Measurements from ENCODE around the gene OR51I2. TPM values are rescaled to one million over a fixed set of nuclear protein-coding genes. Genes with fewer than 3 reads are reported as not detected.

Gene OR51I2
- total RNA-seq, 3 donors from 2014 or later: not detected

GRCh38 chr11:5488798-5489399 is 39.8 kb downstream of the OR51I2 start:
- Mint-ChIP-seq H3K9me3 (no peaks in the 10 kb centered on the region), H3K36me3 (ENCODE audit: insufficient read depth) (no peaks in the 10 kb centered on the region), H3K4me1 (ENCODE audit: low read depth) (no peaks in the 10 kb centered on the region), H3K27me3 (ENCODE audit: low read depth) (no peaks in the 10 kb centered on the region), H3K4me3 (no peak overlapping the region)
- DNase-seq (no peak), ATAC-seq (no peak)

- H3K4me1 Mint-ChIP-seq (ENCODE audit: low read depth): no peaks in the 10 kb centered on the region
- no peak for ATAC-seq
- H3K36me3 Mint-ChIP-seq (ENCODE audit: insufficient read depth): no peaks in the 10 kb centered on the region
- H3K9me3 Mint-ChIP-seq: no peaks in the 10 kb centered on the region
- DNase-seq: no peak
- no peaks in the 10 kb centered on the region for H3K27me3 Mint-ChIP-seq (ENCODE audit: low read depth)
- no peak overlapping the region for H3K4me3 Mint-ChIP-seq
Measured at GRCh38 chr11:5489576-5490357, 40.6 kb downstream of the OR51I2 start.

GRCh38 chr11:5499671-5500070 is 50.5 kb downstream of the OR51I2 start:
- no peaks in the 10 kb centered on the region for H3K4me1 Mint-ChIP-seq (ENCODE audit: low read depth)
- no peaks in the 10 kb centered on the region for H3K9me3 Mint-ChIP-seq
- DNase-seq (no peak), ATAC-seq (no peak)
- H3K4me3 Mint-ChIP-seq: no peak overlapping the region
- H3K36me3 Mint-ChIP-seq (ENCODE audit: insufficient read depth): no peaks in the 10 kb centered on the region
- no peaks in the 10 kb centered on the region for H3K27me3 Mint-ChIP-seq (ENCODE audit: low read depth)

GRCh38 chr11:5500393-5500801 is 51.3 kb downstream of the OR51I2 start:
- DNase-seq (no peak), ATAC-seq (no peak)
- Mint-ChIP-seq H3K4me3 (no peak overlapping the region), H3K36me3 (ENCODE audit: insufficient read depth) (no peaks in the 10 kb centered on the region), H3K9me3 (no peaks in the 10 kb centered on the region), H3K27me3 (ENCODE audit: low read depth) (no peaks in the 10 kb centered on the region), H3K4me1 (ENCODE audit: low read depth) (no peaks in the 10 kb centered on the region)

GRCh38 chr11:5504403-5504921 is 55.3 kb downstream of the OR51I2 start:
- H3K4me3 Mint-ChIP-seq: no peak overlapping the region
- ATAC-seq (no peak), DNase-seq (no peak)
- no peaks in the 10 kb centered on the region for H3K36me3 Mint-ChIP-seq (ENCODE audit: insufficient read depth)
- peaks cover 2% of the 10 kb centered on the region for H3K27me3 Mint-ChIP-seq (ENCODE audit: low read depth)
- no peaks in the 10 kb centered on the region for H3K9me3 Mint-ChIP-seq
- no peaks in the 10 kb centered on the region for H3K4me1 Mint-ChIP-seq (ENCODE audit: low read depth)

GRCh38 chr11:5505363-5506048 is 56.4 kb downstream of the OR51I2 start:
- ATAC-seq (no peak), DNase-seq (no peak)
- H3K27me3 Mint-ChIP-seq (ENCODE audit: low read depth): peaks cover 2% of the 10 kb centered on the region
- no peak overlapping the region for H3K4me3 Mint-ChIP-seq
- H3K4me1 Mint-ChIP-seq (ENCODE audit: low read depth): no peaks in the 10 kb centered on the region
- H3K36me3 Mint-ChIP-seq (ENCODE audit: insufficient read depth): no peaks in the 10 kb centered on the region
- H3K9me3 Mint-ChIP-seq: no peaks in the 10 kb centered on the region

Other genes starting within 250 kb of the OR51I2 start
- not detected for gene OR51V1, start 248.6 kb upstream of the OR51I2 start, total RNA-seq
- not detected for gene HBB, start 222.3 kb upstream of the OR51I2 start, total RNA-seq
- gene HBD, start 214.8 kb upstream of the OR51I2 start, total RNA-seq: under 1 TPM in 2 of 3 donors, not detected in 1; 0.46 to 0.51 TPM
- gene HBG1, start 199.5 kb upstream of the OR51I2 start, total RNA-seq: 1 to 10 TPM; 1.0 to 2.4 (median 1.5) TPM
- 1 to 10 TPM; 5.7 to 7.5 (median 5.8) TPM for gene HBG2, start 194.5 kb upstream of the OR51I2 start, total RNA-seq
- 1 to 10 TPM; 1.3 to 2.3 (median 2.0) TPM for gene HBE1, start 179.4 kb upstream of the OR51I2 start, total RNA-seq
- gene OR51B4, start 147.4 kb upstream of the OR51I2 start, total RNA-seq: not detected
- not detected for gene OR51B2, start 125.0 kb upstream of the OR51I2 start, total RNA-seq
- not detected for gene OR51B5, start 105.8 kb upstream of the OR51I2 start, total RNA-seq
- not detected for gene OR51B6, start 97.8 kb upstream of the OR51I2 start, total RNA-seq
- not detected for gene OR51M1, start 65.5 kb upstream of the OR51I2 start, total RNA-seq
- gene OR51Q1, start 27.2 kb upstream of the OR51I2 start, total RNA-seq: not detected
- not detected for gene OR51I1, start 7.8 kb upstream of the OR51I2 start, total RNA-seq
- gene OR52D1, start 39.4 kb downstream of the OR51I2 start, total RNA-seq: not detected
- gene UBQLN3, start 60.6 kb downstream of the OR51I2 start, total RNA-seq: not detected
- not detected for gene UBQLNL, start 67.4 kb downstream of the OR51I2 start, total RNA-seq
- not detected for gene OR52H1, start 99.2 kb downstream of the OR51I2 start, total RNA-seq
- gene OR52B6, start 131.6 kb downstream of the OR51I2 start, total RNA-seq: not detected
- gene TRIM6, start 147.3 kb downstream of the OR51I2 start, total RNA-seq: under 1 TPM in 2 of 3 donors, not detected in 1; 0.14 to 0.30 TPM
- 1 to 10 TPM; 1.2 to 2.4 (median 1.6) TPM for gene TRIM34, start 175.7 kb downstream of the OR51I2 start, total RNA-seq
- 1 to 10 TPM; 5.0 to 8.7 (median 5.2) TPM for gene TRIM5, start 235.8 kb downstream of the OR51I2 start, total RNA-seq
- gene TRIM22, start 240.5 kb downstream of the OR51I2 start, total RNA-seq: 10 to 100 TPM; 25.0 to 53.3 (median 41.1) TPM

Measured in activated T-cell treated with anti-CD3 and anti-CD28 coated beads, Interleukin-2, amount 50 U/mL, for 4 hours (primary cell).